Adrenal gland (tissue), 5 donors: ENCODE measurements around the gene E2F4.

Experiments used
- CTCF ChIP-seq, 6 experiments: fragments of 450-650 bp in 4 of 6; fragments of 200-600 bp in 2 of 6; sonication (generic) in 1 of 6; IDR thresholded peaks; 1 replicate in 5 of 6; 2 replicates in 1 of 6; pipeline versions ENCODE4 v1.5.1 to v1.8.0; 2016 to 2021; ENCODE audit warnings: antibody characterized with exemption in 6 of 6, mild to moderate bottlenecking in 2 of 6, moderate library complexity in 1 of 6
- POLR2A ChIP-seq, 2 donors: fragments of 450-650 bp; IDR thresholded peaks; one replicate each; pipeline ENCODE4 v1.6.1; 2017; ENCODE audit warnings: antibody characterized with exemption in 2 of 2, mild to moderate bottlenecking in 2 of 2, moderate library complexity in 1 of 2
- donor health status: DM: no; HTN: no; CAD: no.

GRCh38 chr16:67166110-67166547, 25.8 kb upstream of the E2F4 start:
- TF ChIP-seq CTCF (IDR thresholded peaks at IDR 0.05), result no peak
- TF ChIP-seq POLR2A (IDR thresholded peaks at IDR 0.05), result no peak
